IMR-90 (cell line): ENCODE data around the gene CYB5R3. TPM values are rescaled to one million over a fixed set of nuclear protein-coding genes. Genes with fewer than 3 reads are reported as not detected.
A peak's percentile ranks its signal among the peaks of the same experiment; 100 is the strongest.

Experiments
- ATAC-seq: fragments of 200-7000 bp; cut with Tn5 transposase; 2 replicates; pipeline ENCODE4 v1.9.1; 2020; ENCODE audit warnings: low read depth, mild to moderate bottlenecking, moderate library complexity
- BruUV-seq: library from RNA; stranded (reverse); fragments of 400-500 nt; replicated peaks from 2 replicates; lab custom pipeline; 2021; lab: Mats Ljungman, UMichigan
- CTCF ChIA-PET: fragments of 300-600 bp; formaldehyde crosslinking; extraction: SDS; loops from one replicate; lab custom pipeline; 2021; ENCODE audit warnings: antibody characterized with exemption; lab: Yijun Ruan, JAX
- POLR2A ChIA-PET: fragments of 300-600 bp; sonication (Branson Sonifier 250); formaldehyde crosslinking; loops from one replicate; lab custom pipeline; 2022; ENCODE audit warnings: antibody characterized with exemption; ENCODE audit not compliant: unreplicated experiment; lab: Charles Lee
- DNase-seq: peaks from one replicate; pipeline ENCODE4 v3.0.0; 2013
- H2AFZ ChIP-seq: replicated peaks from 2 replicates; pipeline ENCODE3; 2013; ENCODE audit warnings: low read length, mild to moderate bottlenecking; ENCODE audit not compliant: poor library complexity
- H2AK5ac ChIP-seq: 2 replicates; pipeline ENCODE4 v1.6.1; 2013; ENCODE audit warnings: low read depth, low read length, inconsistent platforms
- H2AK9ac ChIP-seq: replicated peaks from 2 replicates; pipeline ENCODE3; 2013; ENCODE audit warnings: mild to moderate bottlenecking, low read depth, low read length, moderate library complexity; ENCODE audit not compliant: poor library complexity
- H2BK120ac ChIP-seq: 2 replicates; pipeline ENCODE4 v1.6.1; 2013; ENCODE audit warnings: low read depth, low read length, inconsistent platforms
- H2BK15ac ChIP-seq: 3 replicates; pipeline ENCODE4 v1.6.1; 2013; ENCODE audit warnings: low read depth, low read length, inconsistent platforms
- H2BK20ac ChIP-seq: 2 replicates; pipeline ENCODE4 v1.6.1; 2013; ENCODE audit warnings: low read depth, mild to moderate bottlenecking, inconsistent platforms, low read length, moderate library complexity
- H2BK5ac ChIP-seq: 2 replicates; pipeline ENCODE4 v1.6.1; 2013; ENCODE audit warnings: mild to moderate bottlenecking, low read depth, low read length, inconsistent platforms; ENCODE audit not compliant: poor library complexity, severe bottlenecking
- H3K14ac ChIP-seq: replicated peaks from 2 replicates; pipeline ENCODE4 v1.6.1; 2013; ENCODE audit warnings: low read depth, low read length, inconsistent platforms
- H3K18ac ChIP-seq: 2 replicates; pipeline ENCODE4 v1.6.1; 2013; ENCODE audit warnings: low read depth, low read length, control low read depth
- H3K23ac ChIP-seq: 2 replicates; pipeline ENCODE4 v1.6.1; 2013; ENCODE audit warnings: low read depth, low read length, inconsistent platforms
- H3K27ac ChIP-seq: 2 replicates; pipeline ENCODE4 v1.5.1; 2013; ENCODE audit warnings: mild to moderate bottlenecking, control low read depth, low read length; ENCODE audit not compliant: insufficient read depth
- H3K27me3 ChIP-seq: 2 replicates; pipeline ENCODE4 v1.6.1; 2013; ENCODE audit warnings: low read length; ENCODE audit not compliant: control insufficient read depth, insufficient read depth
- H3K36me3 ChIP-seq: 2 replicates; pipeline ENCODE4 v1.6.1; 2013; ENCODE audit warnings: low read length, mixed read lengths; ENCODE audit not compliant: control insufficient read depth, insufficient read depth
- H3K4ac ChIP-seq: 2 replicates; pipeline ENCODE4 v1.6.1; 2013; ENCODE audit warnings: low read depth, low read length, inconsistent platforms
- H3K4me1 ChIP-seq: 2 replicates; pipeline ENCODE4 v1.6.1; 2013; ENCODE audit warnings: low read length, mixed read lengths; ENCODE audit not compliant: control insufficient read depth, insufficient read depth
- H3K4me2 ChIP-seq: 2 replicates; pipeline ENCODE4 v1.6.1; 2013; ENCODE audit warnings: low read depth, mild to moderate bottlenecking, control low read depth, low read length, moderate library complexity
- H3K4me3 ChIP-seq: 2 replicates; pipeline ENCODE4 v1.5.1; 2013; ENCODE audit warnings: low read depth, mild to moderate bottlenecking, control low read depth, low read length, moderate library complexity; ENCODE audit not compliant: insufficient read depth
- H3K56ac ChIP-seq: 2 replicates; pipeline ENCODE4 v1.6.1; 2013; ENCODE audit warnings: low read length, inconsistent platforms; ENCODE audit not compliant: insufficient read depth; ENCODE audit errors: extremely low read depth
- H3K79me1 ChIP-seq, 2 experiments: 2 replicates each; pipeline ENCODE4 v1.6.1; 2013; ENCODE audit warnings: low read length in 2 of 2, inconsistent platforms in 1 of 2, low read depth in 1 of 2
- H3K9ac ChIP-seq: 2 replicates; pipeline ENCODE4 v1.6.1; 2013; ENCODE audit warnings: low read depth, low read length, control low read depth
- H3K9me1 ChIP-seq: 2 replicates; pipeline ENCODE4 v1.6.1; 2013; ENCODE audit warnings: low read length, inconsistent platforms; ENCODE audit not compliant: insufficient read depth
- H3K9me3 ChIP-seq: 2 replicates; pipeline ENCODE4 v1.6.1; 2013; ENCODE audit warnings: low read length; ENCODE audit not compliant: control insufficient read depth, insufficient read depth
- H4K20me1 ChIP-seq: 2 replicates; pipeline ENCODE4 v1.6.1; 2013; ENCODE audit warnings: low read length, inconsistent platforms; ENCODE audit not compliant: insufficient read depth
- H4K5ac ChIP-seq: 2 replicates; pipeline ENCODE4 v1.6.1; 2013; ENCODE audit warnings: mild to moderate bottlenecking, low read depth, low read length, control low read depth
- H4K8ac ChIP-seq, 2 experiments: 2 replicates each; pipeline ENCODE4 v1.6.1; 2013; ENCODE audit warnings: low read depth in 2 of 2, low read length in 2 of 2, control low read depth in 1 of 2, inconsistent platforms in 1 of 2
- H4K91ac ChIP-seq: 2 replicates; pipeline ENCODE4 v1.6.1; 2013; ENCODE audit warnings: low read depth, low read length, inconsistent platforms; ENCODE audit not compliant: insufficient read depth
- BHLHE40 ChIP-seq: fragments of 150-350 bp; IDR thresholded peaks from 2 replicates; pipeline ENCODE4 v1.6.1; 2016; ENCODE audit warnings: mild to moderate bottlenecking, low read depth, low read length
- CEBPB ChIP-seq: IDR thresholded peaks from 2 replicates; pipeline ENCODE4 v1.6.1; 2012; ENCODE audit warnings: low read depth, low read length, improper control_type of control experiment
- NFE2L2 ChIP-seq: fragments of 150-350 bp; IDR thresholded peaks from 2 replicates; pipeline ENCODE4 v1.6.1; 2016; ENCODE audit warnings: low read depth, mild to moderate bottlenecking, low read length
- POLR2A ChIP-seq: IDR thresholded peaks from 2 replicates; pipeline ENCODE4 v1.6.1; 2012; ENCODE audit warnings: mild to moderate bottlenecking, low read depth, low read length
- RAD21 ChIP-seq: IDR thresholded peaks from 2 replicates; pipeline ENCODE4 v1.6.1; 2012; ENCODE audit warnings: low read length, improper control_type of control experiment
- RCOR1 ChIP-seq: IDR thresholded peaks from 2 replicates; pipeline ENCODE4 v1.6.1; 2012; ENCODE audit warnings: mild to moderate bottlenecking, low read length, improper control_type of control experiment; ENCODE audit not compliant: insufficient replicate concordance
- RFX5 ChIP-seq: IDR thresholded peaks from 2 replicates; pipeline ENCODE4 v1.8.0; 2012; ENCODE audit warnings: low read depth, mild to moderate bottlenecking, low read length, moderate library complexity
- SMC3 ChIP-seq: fragments of 150-350 bp; IDR thresholded peaks from 2 replicates; pipeline ENCODE4 v1.6.1; 2016; ENCODE audit warnings: low read depth, mild to moderate bottlenecking, antibody characterized with exemption, low read length, moderate library complexity
- WGBS, 2 experiments: methylation state at CpG; one replicate each; pipeline versions ENCODE4 v1.1.5 to v1.1.7; 2013; ENCODE audit warnings: missing lambda C conversion rate in 2 of 2; ENCODE audit not compliant: insufficient read length in 1 of 2; ENCODE audit errors: extremely low coverage in 2 of 2; 5-methylcytosine and 5-hydroxymethylcytosine counted together
- dilution Hi-C: fragments of 300-500 bp; cut with HindIII; formaldehyde crosslinking; loops from one replicate; pipeline ENCODE4 v1.14.3; 2018; ENCODE audit warnings: low sequenced_read_pairs; ENCODE audit not compliant: unreplicated experiment
- in situ Hi-C: fragments of 300-500 bp; cut with MboI; formaldehyde crosslinking; loops from 3 replicates; pipeline ENCODE4 v1.14.3; 2019; ENCODE audit warnings: low sequenced_read_pairs, inconsistent platforms, mixed read lengths
- intact Hi-C: fragments of 100-400 bp; cut with micrococcal nuclease; formaldehyde crosslinking; loops from 2 replicates; pipeline ENCODE4 v1.10.0; 2022
- polyA plus RNA-seq, 3 experiments: library from polyadenylated mRNA; depleted of rRNA; stranded (reverse); fragments of >200 nt; gene quantifications; 2 replicates each; pipeline ENCODE4 v1.2.3, GENCODE V29; 2012; ENCODE audit warnings: low replicate concordance in 1 of 3
- total RNA-seq: library from RNA; depleted of rRNA; stranded (reverse); fragments of >200 nt; gene quantifications from 2 replicates; pipeline ENCODE4 v1.2.3, GENCODE V29; 2012
- TF ChIP-seq, protein P1 (sequence below): fragments of 150-350 bp; IDR thresholded peaks from 2 replicates; pipeline ENCODE4 v1.6.1; 2017; ENCODE audit warnings: mild to moderate bottlenecking, antibody characterized with exemption, low read length, low read depth
- TF ChIP-seq, protein P2 (sequence below): conservative IDR thresholded peaks from 2 replicates; pipeline ENCODE4 v1.5.1; 2012; ENCODE audit warnings: mild to moderate bottlenecking, low read depth, low read length, improper control_type of control experiment

Gene CYB5R3
- total and polyA plus RNA-seq, 2 of the 4 experiments (the other 2 are of a cell fraction): 44.1 to 362 TPM

DNA sequence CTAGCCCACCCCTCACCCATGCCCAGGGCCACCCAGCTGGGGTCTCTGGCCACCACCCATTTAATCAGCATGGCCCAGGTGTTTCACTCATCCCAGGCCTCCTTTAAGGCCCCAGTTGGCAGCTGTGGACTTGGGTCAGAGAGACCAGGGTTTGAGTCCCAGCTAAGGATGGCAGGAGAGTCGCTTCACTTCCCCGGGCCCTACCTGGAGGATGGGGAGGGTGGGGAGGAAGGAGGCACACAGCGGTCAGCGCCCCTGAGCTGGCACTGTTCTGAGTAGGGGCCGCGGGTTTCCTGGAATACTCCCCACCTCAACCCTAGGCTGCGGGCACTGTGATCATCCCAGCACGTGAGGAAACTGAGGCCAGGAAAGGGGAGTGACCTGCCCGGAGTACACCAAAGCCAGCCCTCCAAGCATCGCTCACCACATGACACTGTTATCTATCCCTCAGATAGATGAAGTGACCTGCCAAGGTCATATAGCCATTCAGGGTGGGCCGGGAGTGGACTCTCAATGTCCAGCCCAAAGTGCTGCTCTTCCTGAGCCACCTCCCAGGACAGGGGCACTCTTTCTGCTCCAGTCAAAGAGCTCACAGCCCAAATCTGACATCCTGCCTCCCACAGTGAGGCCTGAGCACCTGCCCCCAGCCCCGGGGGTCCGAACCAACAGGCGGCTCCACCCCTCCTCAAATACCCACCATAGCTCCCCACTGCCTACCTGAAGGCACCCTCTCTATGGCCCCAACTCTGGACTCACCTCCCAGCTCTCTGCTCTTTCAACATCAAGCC, 5.4 kb downstream of the CYB5R3 start (continued):
- TF ChIP-seq SMC3 (no peak), BHLHE40 (no peak)

DNA sequence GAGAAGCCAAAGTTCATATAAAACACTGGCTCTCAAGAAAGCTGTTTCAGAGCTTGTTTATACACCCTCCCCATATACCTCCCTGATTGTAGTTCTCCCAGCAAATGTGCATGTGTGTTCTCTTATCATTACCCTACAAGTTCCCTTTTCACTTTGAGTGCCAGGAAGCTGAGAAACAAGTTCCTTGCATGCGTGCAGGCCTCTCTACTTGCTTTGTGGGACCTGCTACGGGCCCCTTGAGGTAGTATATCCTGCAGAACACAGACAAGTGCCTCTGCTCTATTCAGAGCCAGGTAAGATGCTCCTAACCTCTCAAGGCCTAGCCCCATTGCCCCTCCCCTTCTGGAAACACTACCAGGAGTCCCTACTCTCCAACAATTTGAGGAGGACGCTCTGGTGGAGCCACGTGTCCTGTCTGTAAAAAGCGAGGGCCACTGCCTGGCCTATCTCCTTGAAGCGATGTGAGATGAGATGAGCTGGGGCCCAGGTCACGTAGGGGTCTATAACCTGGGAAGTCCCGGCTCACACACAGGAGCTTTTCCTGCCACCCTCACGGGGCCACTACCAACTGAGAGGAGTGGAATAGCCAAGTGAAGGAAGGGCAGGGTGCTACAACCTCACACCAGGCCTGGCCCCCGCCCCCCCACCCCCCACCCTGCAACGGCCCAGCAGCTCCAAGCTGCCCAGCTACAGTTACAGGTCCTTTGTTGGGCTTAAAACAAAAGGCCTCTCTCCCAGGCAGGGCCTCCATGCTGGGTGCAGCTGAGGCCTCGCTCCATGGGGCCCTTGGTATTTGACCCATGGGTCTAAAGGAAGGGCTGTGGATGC, 6.2 kb downstream of the CYB5R3 start:
- ATAC-seq (no peak), DNase-seq (no peak)
- Histone ChIP-seq H3K79me1 (peaks cover 9 to 82% of the 10 kb centered on the region in 2 experiments; a peak in 3 of 4 replicates), H3K9me1 (peaks cover 26% of the 10 kb centered on the region), H3K4ac (no peak overlapping the region), H2BK120ac (no peak overlapping the region), H3K56ac (no peak overlapping the region), H3K9me3 (no peaks in the 10 kb centered on the region), H2AFZ (no peak overlapping the region), H4K20me1 (peaks cover 68% of the 10 kb centered on the region), H2BK20ac (no peak overlapping the region), H2BK5ac (no peak overlapping the region), H3K4me1 (peaks cover 35% of the 10 kb centered on the region), H4K5ac (no peak overlapping the region), H3K4me3 (no peak overlapping the region), H2BK15ac (no peak overlapping the region), H3K27me3 (no peaks in the 10 kb centered on the region), H4K8ac (no peak overlapping the region), H3K23ac (no peak overlapping the region), H3K18ac (no peak overlapping the region), H3K4me2 (no peak overlapping the region), H3K9ac (no peak overlapping the region), H3K36me3 (no peaks in the 10 kb centered on the region), H2AK5ac (no peak overlapping the region), H3K27ac (no peak overlapping the region), H4K91ac (no peak overlapping the region), H2AK9ac (peak overlapping the region; percentile 73), H3K14ac (no peak overlapping the region)
- BruUV-seq: no TSS peak
- CTCF ChIA-PET: no interaction called here
- 100% methylated on average over 1 of the region's 12 CpGs; no CpG with 5 or more reads in 1 of the 2 experiments for WGBS, 2 experiments
- POLR2A ChIA-PET: interaction anchor here (1.2 kb wide), 1 partner anchor 28 kb away, joined by 8 read pairs; the partner anchor contains the start of gene POLDIP3
- in situ Hi-C loops: no loop called here
- intact Hi-C loops: no loop called here
- dilution Hi-C loops: no loop called here
- TF ChIP-seq SMC3 (no peak), RFX5 (no peak), RCOR1 (no peak), POLR2A (no peak), RAD21 (no peak), NFE2L2 (no peak), CEBPB (no peak)
- TF ChIP-seq, protein P1, sequence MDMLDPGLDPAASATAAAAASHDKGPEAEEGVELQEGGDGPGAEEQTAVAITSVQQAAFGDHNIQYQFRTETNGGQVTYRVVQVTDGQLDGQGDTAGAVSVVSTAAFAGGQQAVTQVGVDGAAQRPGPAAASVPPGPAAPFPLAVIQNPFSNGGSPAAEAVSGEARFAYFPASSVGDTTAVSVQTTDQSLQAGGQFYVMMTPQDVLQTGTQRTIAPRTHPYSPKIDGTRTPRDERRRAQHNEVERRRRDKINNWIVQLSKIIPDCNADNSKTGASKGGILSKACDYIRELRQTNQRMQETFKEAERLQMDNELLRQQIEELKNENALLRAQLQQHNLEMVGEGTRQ: no peak
- TF ChIP-seq, protein P2, sequence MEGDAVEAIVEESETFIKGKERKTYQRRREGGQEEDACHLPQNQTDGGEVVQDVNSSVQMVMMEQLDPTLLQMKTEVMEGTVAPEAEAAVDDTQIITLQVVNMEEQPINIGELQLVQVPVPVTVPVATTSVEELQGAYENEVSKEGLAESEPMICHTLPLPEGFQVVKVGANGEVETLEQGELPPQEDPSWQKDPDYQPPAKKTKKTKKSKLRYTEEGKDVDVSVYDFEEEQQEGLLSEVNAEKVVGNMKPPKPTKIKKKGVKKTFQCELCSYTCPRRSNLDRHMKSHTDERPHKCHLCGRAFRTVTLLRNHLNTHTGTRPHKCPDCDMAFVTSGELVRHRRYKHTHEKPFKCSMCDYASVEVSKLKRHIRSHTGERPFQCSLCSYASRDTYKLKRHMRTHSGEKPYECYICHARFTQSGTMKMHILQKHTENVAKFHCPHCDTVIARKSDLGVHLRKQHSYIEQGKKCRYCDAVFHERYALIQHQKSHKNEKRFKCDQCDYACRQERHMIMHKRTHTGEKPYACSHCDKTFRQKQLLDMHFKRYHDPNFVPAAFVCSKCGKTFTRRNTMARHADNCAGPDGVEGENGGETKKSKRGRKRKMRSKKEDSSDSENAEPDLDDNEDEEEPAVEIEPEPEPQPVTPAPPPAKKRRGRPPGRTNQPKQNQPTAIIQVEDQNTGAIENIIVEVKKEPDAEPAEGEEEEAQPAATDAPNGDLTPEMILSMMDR: no peak
